Measurements from ENCODE around the gene WWOX.

Gene WWOX

GRCh38 chr16:78392585-78393195 lies 293.2 kb downstream of the WWOX start:
- intact Hi-C loops (cut with DNase I; ENCODE audit: low total_unique reads), result no loop called here

GRCh38 chr16:78395035-78395434 lies 295.6 kb downstream of the WWOX start:
- Histone ChIP-seq H3K4me1 (peaks cover 0 to 45% (median 14%) of the 10 kb centered on the region in 4 donors), H3K4me3 (no peak overlapping the region), H3K27ac (no peak overlapping the region), H3K27me3 (no peaks in the 10 kb centered on the region), H3K36me3 (no peaks in the 10 kb centered on the region), H3K9me3 (no peaks in the 10 kb centered on the region)
- intact Hi-C loops (cut with DNase I; ENCODE audit: low total_unique reads), result no loop called here
- no peak for DNase-seq
- no peak for TF ChIP-seq CTCF (IDR thresholded peaks at IDR 0.05)

More at GRCh38 chr16:78392585-78393195, 293.2 kb downstream of the WWOX start:
- Histone ChIP-seq H3K9me3 (no peaks in the 10 kb centered on the region), H3K27ac (peak overlapping the region; percentile 51 to 63), H3K27me3 (no peaks in the 10 kb centered on the region), H3K4me1 (peaks cover 0 to 50% (median 15%) of the 10 kb centered on the region in 4 donors), H3K4me3 (no peak overlapping the region), H3K36me3 (no peaks in the 10 kb centered on the region)
- DNase-seq, result no peak
- no peak for TF ChIP-seq CTCF (IDR thresholded peaks at IDR 0.05)

GRCh38 chr16:78396046-78396445 lies 296.6 kb downstream of the WWOX start:
- Histone ChIP-seq H3K27me3 (no peaks in the 10 kb centered on the region), H3K4me3 (no peak overlapping the region), H3K27ac (no peak overlapping the region), H3K9me3 (no peaks in the 10 kb centered on the region), H3K36me3 (no peaks in the 10 kb centered on the region), H3K4me1 (peaks cover 0 to 36% (median 11%) of the 10 kb centered on the region in 4 donors)
- TF ChIP-seq CTCF (IDR thresholded peaks at IDR 0.05), result no peak
- no peak for DNase-seq
- intact Hi-C loops (cut with DNase I; ENCODE audit: low total_unique reads), result no loop called here

GRCh38 chr16:78396673-78397072 lies 297.2 kb downstream of the WWOX start:
- no peak overlapping the region for H3K27ac ChIP-seq
- no peak for DNase-seq
- H3K36me3 ChIP-seq, result no peaks in the 10 kb centered on the region
- no peaks in the 10 kb centered on the region for H3K27me3 ChIP-seq
- H3K4me1 ChIP-seq, result peaks cover 0 to 30% (median 11%) of the 10 kb centered on the region in 4 donors
- no peaks in the 10 kb centered on the region for H3K9me3 ChIP-seq
- H3K4me3 ChIP-seq, result no peak overlapping the region
- TF ChIP-seq CTCF (IDR thresholded peaks at IDR 0.05), result no peak
- intact Hi-C loops (cut with DNase I; ENCODE audit: low total_unique reads), result no loop called here

GRCh38 chr16:78399384-78399783 lies 299.9 kb downstream of the WWOX start:
- TF ChIP-seq CTCF (IDR thresholded peaks at IDR 0.05), result no peak
- Histone ChIP-seq H3K4me3 (no peak overlapping the region), H3K27me3 (no peaks in the 10 kb centered on the region), H3K4me1 (peaks cover 0 to 3% (median 0%) of the 10 kb centered on the region in 4 donors), H3K9me3 (no peaks in the 10 kb centered on the region), H3K27ac (no peak overlapping the region), H3K36me3 (no peaks in the 10 kb centered on the region)
- intact Hi-C loops (cut with DNase I; ENCODE audit: low total_unique reads), result no loop called here
- no peak for DNase-seq

- H3K36me3 ChIP-seq, result no peaks in the 10 kb centered on the region
- no peaks in the 10 kb centered on the region for H3K4me1 ChIP-seq
- no peak for DNase-seq
- intact Hi-C loops (cut with DNase I; ENCODE audit: low total_unique reads), result no loop called here
- no peak for TF ChIP-seq CTCF (IDR thresholded peaks at IDR 0.05)
- H3K4me3 ChIP-seq, result no peak overlapping the region
- no peak overlapping the region for H3K27ac ChIP-seq
- H3K9me3 ChIP-seq, result no peaks in the 10 kb centered on the region
- no peaks in the 10 kb centered on the region for H3K27me3 ChIP-seq
Measured at GRCh38 chr16:78402833-78403232, 303.4 kb downstream of the WWOX start.

Measured in tibial artery (tissue), 4 donors.